NCI-H1436 treated with DMSO at 0.1 percent for 48 hours (cell line): ENCODE measurements around the gene KCNN3.

Experiments
- DNase-seq: peaks from one replicate; lab custom pipeline; 2025; lab: John Stamatoyannopoulos, UW

The KCNN3 gene

GRCh38 chr1:154813846-154814505 lies 56.1 kb downstream of the KCNN3 start:
- DNase-seq, result no peak

GRCh38 chr1:154813300-154813816 lies 56.7 kb downstream of the KCNN3 start:
- DNase-seq, result peak; percentile 11

- no peak for DNase-seq
These were observed 57.2 kb downstream of the KCNN3 start for GRCh38 chr1:154812877-154813276.

GRCh38 chr1:154810571-154810970 lies 59.5 kb downstream of the KCNN3 start:
- DNase-seq, result no peak

GRCh38 chr1:154809436-154810413 lies 60.4 kb downstream of the KCNN3 start:
- no peak for DNase-seq

- no peak for DNase-seq
These were observed 61.2 kb downstream of the KCNN3 start for GRCh38 chr1:154808909-154809262.

GRCh38 chr1:154808261-154808908 lies 61.7 kb downstream of the KCNN3 start:
- no peak for DNase-seq

- no peak for DNase-seq
These were observed 63.0 kb downstream of the KCNN3 start for GRCh38 chr1:154807048-154807591.

- no peak for DNase-seq
These were observed 63.7 kb downstream of the KCNN3 start for GRCh38 chr1:154806333-154806732.

GRCh38 chr1:154802982-154803920 lies 66.8 kb downstream of the KCNN3 start:
- no peak for DNase-seq

GRCh38 chr1:154802336-154802969 lies 67.6 kb downstream of the KCNN3 start:
- no peak for DNase-seq

- DNase-seq, result no peak
These were observed 68.7 kb downstream of the KCNN3 start for GRCh38 chr1:154801234-154802011.

- DNase-seq, result no peak
These were observed 70.9 kb downstream of the KCNN3 start for GRCh38 chr1:154799188-154799587.

GRCh38 chr1:154798645-154799044 lies 71.4 kb downstream of the KCNN3 start:
- DNase-seq, result no peak

GRCh38 chr1:154797175-154797574 lies 72.9 kb downstream of the KCNN3 start:
- no peak for DNase-seq

GRCh38 chr1:154796303-154796892 lies 73.7 kb downstream of the KCNN3 start:
- DNase-seq, result no peak

GRCh38 chr1:154794608-154795007 lies 75.5 kb downstream of the KCNN3 start:
- DNase-seq, result no peak

- no peak for DNase-seq
These were observed 76.4 kb downstream of the KCNN3 start for GRCh38 chr1:154793685-154794084.

GRCh38 chr1:154792899-154793298 lies 77.2 kb downstream of the KCNN3 start:
- no peak for DNase-seq
